Measurements from ENCODE around the gene NAXE.

- TF ChIP-seq EZH2 (IDR thresholded peaks at IDR 0.05) (no peak), CTCF (IDR thresholded peaks at IDR 0.05) (no peak)
Observed at GRCh38 chr1:156549390-156549789, 42.2 kb upstream of the NAXE start.

Data from neural progenitor cell (in vitro differentiated cells).